NCI-H510A treated with DMSO at 0.1 percent for 48 hours (cell line): ENCODE data around the gene C20orf144.

Experiments
- DNase-seq: peaks from one replicate; lab custom pipeline; 2025; lab: John Stamatoyannopoulos, UW

The C20orf144 gene

GRCh38 chr20:33650111-33650752, 11.9 kb upstream of the C20orf144 start:
- DNase-seq: no peak

DNA sequence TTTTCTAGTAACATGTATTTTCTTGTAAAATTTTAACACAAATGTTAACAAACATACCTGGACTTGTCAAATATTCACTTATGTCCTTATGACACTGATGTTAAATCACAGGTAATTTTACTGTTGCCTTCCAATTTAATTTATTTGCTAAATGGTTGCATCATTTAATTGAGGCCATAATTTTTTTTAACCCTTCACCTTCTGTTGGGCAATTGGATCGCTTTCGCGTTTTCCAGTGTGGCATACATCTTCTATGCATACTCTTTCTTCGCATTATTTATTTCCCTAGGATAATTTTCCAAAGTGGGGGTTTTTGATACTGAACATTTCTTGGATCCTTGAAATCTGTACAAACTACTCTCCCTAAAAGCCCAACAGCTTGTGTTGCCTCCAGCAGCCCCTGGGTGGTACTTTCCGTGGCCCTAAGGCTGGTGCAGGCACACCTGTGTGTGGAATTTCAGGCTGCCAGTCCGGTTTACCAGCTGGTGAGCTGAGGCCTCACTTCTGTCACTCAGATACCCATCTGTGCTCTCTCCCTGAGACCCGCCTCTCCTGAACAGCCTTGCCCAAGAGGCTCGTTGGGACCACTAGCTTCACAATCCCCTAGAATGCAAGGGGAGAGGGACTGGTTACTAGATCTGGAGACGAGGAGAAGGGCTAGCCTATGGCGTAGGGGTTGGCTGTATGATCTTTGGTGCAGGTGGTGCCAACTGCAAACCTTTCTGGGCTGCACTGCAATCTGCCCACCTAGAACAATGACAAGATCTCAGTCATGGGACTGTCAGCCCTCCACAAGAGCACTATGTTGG, 11.2 kb upstream of the C20orf144 start:
- peak; percentile 67 for DNase-seq

DNA sequence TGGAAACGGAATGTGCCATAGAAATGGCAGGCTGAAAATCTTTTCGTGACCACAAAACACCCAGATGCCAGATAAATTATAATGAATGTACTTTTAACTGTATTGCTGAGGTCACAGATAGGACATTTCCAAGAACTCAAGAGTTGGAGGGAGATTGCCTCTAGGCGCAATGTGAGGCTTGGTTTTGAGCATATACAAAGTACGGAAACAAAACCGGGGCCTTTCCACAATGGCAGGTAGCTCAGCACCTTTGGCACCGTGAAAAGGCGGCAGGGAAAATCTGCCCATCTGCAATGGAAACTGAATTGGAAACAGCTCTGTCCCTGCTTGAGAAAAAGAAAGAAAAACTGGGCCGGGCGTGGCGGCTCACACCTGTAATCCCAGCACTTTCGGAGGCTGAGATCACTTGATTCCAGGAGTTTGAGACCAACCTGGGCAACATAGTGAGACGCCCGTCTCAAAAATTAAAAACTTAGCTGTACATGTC, 10.5 kb upstream of the C20orf144 start:
- no peak for DNase-seq

DNA sequence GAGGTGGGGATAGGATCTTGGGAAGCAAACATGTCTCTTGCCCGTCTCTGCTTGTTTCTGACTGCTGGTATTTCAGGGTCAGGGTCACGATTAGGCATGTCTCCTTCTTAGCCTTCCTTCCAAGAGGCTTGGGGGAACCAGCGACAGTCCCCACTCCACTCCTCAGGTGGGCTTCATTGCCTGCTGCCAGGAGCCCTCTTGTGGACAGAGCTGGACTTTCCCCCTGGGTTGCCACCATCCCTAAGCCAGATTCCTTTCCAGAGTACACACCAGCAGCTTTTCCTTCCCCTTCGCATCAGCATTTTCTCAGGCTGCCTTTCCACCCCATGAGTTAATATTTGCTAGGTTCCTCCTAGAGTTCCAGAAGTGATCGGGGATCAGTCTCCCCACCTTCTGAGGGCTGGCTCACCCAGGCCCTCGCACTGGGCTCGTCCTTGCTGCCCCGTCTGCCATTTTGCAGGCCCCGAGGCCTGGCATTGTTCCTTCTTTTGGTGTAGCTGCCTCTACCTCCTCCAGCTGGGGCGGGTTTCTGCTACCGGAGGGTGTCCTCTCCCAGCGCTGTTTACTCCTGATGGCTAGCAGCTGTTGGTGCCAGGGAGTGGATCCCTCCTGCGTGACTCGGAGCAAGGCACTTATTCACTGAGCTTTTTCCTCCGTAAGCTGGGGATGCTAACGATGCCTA, 8.8 kb upstream of the C20orf144 start:
- DNase-seq: peak; percentile 85

GRCh38 chr20:33653900-33654596, 8.1 kb upstream of the C20orf144 start:
- DNase-seq: peak; percentile 98

GRCh38 chr20:33654680-33655161, 7.4 kb upstream of the C20orf144 start:
- DNase-seq: peak; percentile 71

- DNase-seq: peak; percentile 65
Observed at GRCh38 chr20:33655164-33655563, 7.0 kb upstream of the C20orf144 start.

GRCh38 chr20:33656010-33656782, 5.9 kb upstream of the C20orf144 start:
- DNase-seq: no peak

DNA sequence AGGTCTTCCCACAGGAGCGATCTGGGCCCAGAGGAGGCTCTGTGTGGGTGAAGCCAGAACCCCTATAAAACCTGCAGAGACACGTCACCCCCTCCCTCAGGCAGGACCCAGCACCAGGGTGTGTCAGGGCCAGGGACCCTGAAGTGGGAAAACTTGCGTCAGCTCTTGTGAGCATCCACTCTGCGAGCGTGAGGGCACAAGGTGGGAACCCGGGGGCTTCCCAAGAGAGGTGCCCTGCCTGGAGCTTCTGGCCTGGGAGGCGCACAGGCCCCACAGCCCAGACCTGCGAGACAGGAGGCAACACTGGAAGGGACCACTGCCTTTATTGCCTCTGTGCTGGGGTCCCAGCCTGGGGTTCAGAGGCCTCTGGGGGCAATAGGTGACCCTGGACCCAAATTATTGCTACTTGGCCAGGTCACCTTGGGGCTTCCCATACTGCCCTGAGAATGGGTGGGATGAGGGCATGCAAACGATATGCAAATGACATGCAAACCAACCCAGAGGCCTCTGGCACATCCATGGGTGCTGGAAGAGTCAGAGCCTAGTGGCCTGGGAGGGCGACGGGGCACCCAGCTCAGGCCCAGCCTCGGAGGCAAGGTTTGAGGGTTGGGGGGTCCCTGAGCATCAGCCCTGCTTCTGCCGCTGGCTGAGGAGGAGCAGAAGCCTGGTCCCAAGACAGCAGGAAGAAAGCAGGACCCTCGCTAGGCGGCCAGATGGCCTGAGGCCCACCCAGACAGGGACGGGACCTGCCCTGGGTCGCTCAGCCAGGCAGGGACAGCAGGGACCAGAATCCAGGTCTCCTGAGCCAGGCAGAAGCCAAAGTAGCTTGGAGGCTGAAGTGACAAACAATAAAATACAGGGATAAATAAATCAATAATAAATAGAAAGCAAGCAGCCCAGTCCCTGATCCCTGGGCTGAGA, 5.1 kb upstream of the C20orf144 start:
- DNase-seq: no peak

- no peak for DNase-seq
Observed at GRCh38 chr20:33657704-33658095, 4.4 kb upstream of the C20orf144 start.

- no peak for DNase-seq
Observed at GRCh38 chr20:33658510-33658909, 3.6 kb upstream of the C20orf144 start.

- DNase-seq: no peak
Observed at GRCh38 chr20:33658929-33659328, 3.2 kb upstream of the C20orf144 start.

- DNase-seq: no peak
Observed at GRCh38 chr20:33659341-33660034, 2.6 kb upstream of the C20orf144 start.

- no peak for DNase-seq
Observed at GRCh38 chr20:33660035-33660684, 2.0 kb upstream of the C20orf144 start.

DNA sequence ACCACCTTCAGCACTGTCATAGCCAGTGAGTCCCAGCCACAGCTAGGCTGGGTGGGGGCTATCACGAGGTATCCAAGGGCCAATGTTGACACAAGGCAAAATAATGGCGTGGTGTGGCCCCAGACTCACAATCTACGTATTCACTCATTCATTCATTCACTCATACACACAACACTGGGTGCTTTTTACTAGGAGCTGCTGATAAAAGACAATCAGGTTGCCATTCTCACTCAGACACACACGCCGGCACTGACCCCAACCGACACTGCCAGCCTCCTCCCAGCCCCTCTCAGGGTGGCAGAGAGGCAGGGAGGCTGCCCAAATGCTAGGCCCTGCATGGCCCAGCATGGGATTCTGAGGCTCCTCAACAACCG, 1.5 kb upstream of the C20orf144 start:
- no peak for DNase-seq

GRCh38 chr20:33663161-33664084, 1.3 kb downstream of the C20orf144 start:
- DNase-seq: peak; percentile 73

GRCh38 chr20:33664085-33664761, 2.1 kb downstream of the C20orf144 start:
- DNase-seq: peak; percentile 51
